Measurements from ENCODE around the gene HSD17B2.

Gene HSD17B2

GRCh38 chr16:82119405-82119804 is 84.4 kb downstream of the HSD17B2 start:
- no peaks in the 10 kb centered on the region for H3F3A ChIP-seq (ENCODE audit: control insufficient read depth, insufficient read depth)
- no peak for TF ChIP-seq EZH2phosphoT487 (IDR thresholded peaks at IDR 0.05; ENCODE audit: borderline replicate concordance, low read length)
- TF ChIP-seq CTCF (IDR thresholded peaks at IDR 0.05; ENCODE audit: low read depth, low read length, poor library complexity, severe bottlenecking) = no peak
- no peaks in the 10 kb centered on the region for H3K36me3 ChIP-seq (ENCODE audit: control insufficient read depth, low read length)
- no peaks in the 10 kb centered on the region for H4K20me1 ChIP-seq (ENCODE audit: control insufficient read depth, insufficient read depth, low read depth, low read length)
- H3K9me2 ChIP-seq (replicated peaks; ENCODE audit: control insufficient read depth, low read length) = no peaks in the 10 kb centered on the region
- no peak overlapping the region for H3K4me3 ChIP-seq (ENCODE audit: low read length)
- no peaks in the 10 kb centered on the region for H3K9me3 ChIP-seq (ENCODE audit: control insufficient read depth, insufficient read depth, low read length)
- no peak overlapping the region for H3K4me2 ChIP-seq (ENCODE audit: low read length)
- peaks cover 3% of the 10 kb centered on the region; the same call in 1 of the 2 replicates for H3K27me3 ChIP-seq (ENCODE audit: control insufficient read depth, low read length)
- no peaks in the 10 kb centered on the region for H3K4me1 ChIP-seq (ENCODE audit: control insufficient read depth, low read length)
- H3K27ac ChIP-seq (ENCODE audit: low read depth, low read length) = no peak overlapping the region
- no peaks in the 10 kb centered on the region for H3K79me2 ChIP-seq (ENCODE audit: control insufficient read depth, low read length)

GRCh38 chr16:82124651-82125050 is 89.6 kb downstream of the HSD17B2 start:
- no peak for TF ChIP-seq CTCF (IDR thresholded peaks at IDR 0.05; ENCODE audit: low read depth, low read length, poor library complexity, severe bottlenecking)
- no peak for TF ChIP-seq EZH2phosphoT487 (IDR thresholded peaks at IDR 0.05; ENCODE audit: borderline replicate concordance, low read length)
- Histone ChIP-seq H3K9me3 (ENCODE audit: control insufficient read depth, insufficient read depth, low read length) (no peaks in the 10 kb centered on the region), H3K9me2 (replicated peaks; ENCODE audit: control insufficient read depth, low read length) (no peaks in the 10 kb centered on the region), H4K20me1 (ENCODE audit: control insufficient read depth, insufficient read depth, low read depth, low read length) (no peaks in the 10 kb centered on the region), H3K79me2 (ENCODE audit: control insufficient read depth, low read length) (no peaks in the 10 kb centered on the region), H3K4me2 (ENCODE audit: low read length) (no peak overlapping the region), H3K4me3 (ENCODE audit: low read length) (no peak overlapping the region), H3K4me1 (ENCODE audit: control insufficient read depth, low read length) (no peaks in the 10 kb centered on the region), H3K36me3 (ENCODE audit: control insufficient read depth, low read length) (no peaks in the 10 kb centered on the region), H3K27me3 (ENCODE audit: control insufficient read depth, low read length) (no peaks in the 10 kb centered on the region), H3F3A (ENCODE audit: control insufficient read depth, insufficient read depth) (no peaks in the 10 kb centered on the region), H3K27ac (ENCODE audit: low read depth, low read length) (no peak overlapping the region)

- Histone ChIP-seq H3K9me3 (ENCODE audit: control insufficient read depth, insufficient read depth, low read length) (no peaks in the 10 kb centered on the region), H3K27ac (ENCODE audit: low read depth, low read length) (no peak overlapping the region), H3K4me1 (ENCODE audit: control insufficient read depth, low read length) (no peaks in the 10 kb centered on the region), H3K79me2 (ENCODE audit: control insufficient read depth, low read length) (no peaks in the 10 kb centered on the region), H3K27me3 (ENCODE audit: control insufficient read depth, low read length) (no peaks in the 10 kb centered on the region), H3K4me2 (ENCODE audit: low read length) (no peak overlapping the region), H4K20me1 (ENCODE audit: control insufficient read depth, insufficient read depth, low read depth, low read length) (no peaks in the 10 kb centered on the region), H3K36me3 (ENCODE audit: control insufficient read depth, low read length) (no peaks in the 10 kb centered on the region), H3K9me2 (replicated peaks; ENCODE audit: control insufficient read depth, low read length) (no peaks in the 10 kb centered on the region), H3K4me3 (ENCODE audit: low read length) (no peak overlapping the region), H3F3A (ENCODE audit: control insufficient read depth, insufficient read depth) (no peaks in the 10 kb centered on the region)
- TF ChIP-seq CTCF (IDR thresholded peaks at IDR 0.05; ENCODE audit: low read depth, low read length, poor library complexity, severe bottlenecking) (no peak), EZH2phosphoT487 (IDR thresholded peaks at IDR 0.05; ENCODE audit: borderline replicate concordance, low read length) (no peak)
Observed at GRCh38 chr16:82129881-82130280, 94.8 kb downstream of the HSD17B2 start.

- Histone ChIP-seq H3K4me2 (ENCODE audit: low read length) (no peak overlapping the region), H3K9me3 (ENCODE audit: control insufficient read depth, insufficient read depth, low read length) (no peaks in the 10 kb centered on the region), H3K27ac (ENCODE audit: low read depth, low read length) (no peak overlapping the region)
Observed at GRCh38 chr16:82133798-82134197, 98.7 kb downstream of the HSD17B2 start.

More at GRCh38 chr16:82133798-82134197, 98.7 kb downstream of the HSD17B2 start:
- no peaks in the 10 kb centered on the region for H3F3A ChIP-seq (ENCODE audit: control insufficient read depth, insufficient read depth)
- TF ChIP-seq EZH2phosphoT487 (IDR thresholded peaks at IDR 0.05; ENCODE audit: borderline replicate concordance, low read length) (no peak), CTCF (IDR thresholded peaks at IDR 0.05; ENCODE audit: low read depth, low read length, poor library complexity, severe bottlenecking) (no peak)
- no peaks in the 10 kb centered on the region for H4K20me1 ChIP-seq (ENCODE audit: control insufficient read depth, insufficient read depth, low read depth, low read length)
- no peaks in the 10 kb centered on the region for H3K27me3 ChIP-seq (ENCODE audit: control insufficient read depth, low read length)
- H3K36me3 ChIP-seq (ENCODE audit: control insufficient read depth, low read length) = 0 out of 2 replicates have a peak, but pooled peaks cover 3% of the 10 kb centered on the region
- no peaks in the 10 kb centered on the region for H3K79me2 ChIP-seq (ENCODE audit: control insufficient read depth, low read length)
- H3K4me1 ChIP-seq (ENCODE audit: control insufficient read depth, low read length) = no peaks in the 10 kb centered on the region
- no peak overlapping the region for H3K4me3 ChIP-seq (ENCODE audit: low read length)
- no peaks in the 10 kb centered on the region for H3K9me2 ChIP-seq (replicated peaks; ENCODE audit: control insufficient read depth, low read length)
